K562 (cell line): Measurements from ENCODE around the gene YPEL4. TPM values are rescaled to one million over a fixed set of nuclear protein-coding genes. Genes with fewer than 3 reads are reported as not detected.

Experiments
- ATAC-seq: fragments of 200-7000 bp; cut with Tn5 transposase; 3 replicates; pipeline ENCODE4 v1.9.1; 2020; ENCODE audit warnings: moderate library complexity
- BruUV-seq: library from RNA; stranded (reverse); fragments of 400-500 nt; replicated peaks from 2 replicates; lab custom pipeline; 2021; lab: Mats Ljungman, UMichigan
- CTCF ChIA-PET: fragments of 300-600 bp; formaldehyde crosslinking; extraction: SDS; loops from one replicate; lab custom pipeline; 2021; ENCODE audit warnings: low intra/inter-chr PET ratio; lab: Yijun Ruan, JAX
- POLR2A ChIA-PET: fragments of 300-600, 350-650 bp; sonication (Branson Sonifier 250); formaldehyde crosslinking; extraction: SDS; loops from one replicate; lab custom pipeline; 2021; ENCODE audit warnings: antibody characterized with exemption, inconsistent platforms; lab: Yijun Ruan, JAX
- DNase-seq, 4 experiments: peaks; one replicate each; pipeline versions ENCODE4 v3.0.0 to v3.0.0-alpha.2; 2011 to 2018; ENCODE audit warnings: low spot score in 3 of 4, mixed read lengths in 3 of 4; ENCODE audit errors: extremely low read depth in 1 of 4
- FAIRE-seq: peaks from 2 replicates; lab custom pipeline; 2011; peaks lifted over from hg19 to GRCh38; lab: Jason Lieb, UNC
- H2AFZ ChIP-seq: 2 replicates; pipeline ENCODE4 v1.6.0; 2011; ENCODE audit warnings: low read depth, low read length, control low read depth, inconsistent platforms
- H3K27ac ChIP-seq: fragments of 200-600 bp; 3 replicates; pipeline ENCODE4 v1.8.0; 2011; ENCODE audit warnings: low read depth, mild to moderate bottlenecking, control low read depth, inconsistent platforms, low read length, moderate library complexity, mixed read lengths; ENCODE audit errors: extremely low read depth
- H3K27me3 ChIP-seq, 2 experiments: fragments of 300-600 bp in 1 of 2; 2 replicates in 1 of 2; 3 replicates in 1 of 2; pipeline versions ENCODE4 v1.6.0 to v1.8.0; 2011; ENCODE audit warnings: inconsistent platforms in 2 of 2, low read length in 2 of 2, mild to moderate bottlenecking in 1 of 2, mixed read lengths in 1 of 2, moderate library complexity in 1 of 2; ENCODE audit not compliant: control insufficient read depth in 2 of 2, insufficient read depth in 2 of 2
- H3K36me3 ChIP-seq: fragments of 300-600 bp; 3 replicates; pipeline ENCODE4 v1.8.0; 2011; ENCODE audit warnings: mild to moderate bottlenecking, low read length, inconsistent platforms; ENCODE audit not compliant: control insufficient read depth, insufficient read depth
- H3K4me1 ChIP-seq, 2 experiments: fragments of 200-600 bp in 1 of 2; replicated peaks in 1 of 2; 2 replicates in 1 of 2; 3 replicates in 1 of 2; pipeline versions ENCODE4 v1.5.1 to v1.8.0; 2011; ENCODE audit warnings: inconsistent platforms in 2 of 2, low read length in 2 of 2, mild to moderate bottlenecking in 1 of 2, mixed read lengths in 1 of 2, moderate library complexity in 1 of 2; ENCODE audit not compliant: control insufficient read depth in 2 of 2, insufficient read depth in 2 of 2
- H3K4me2 ChIP-seq: 2 replicates; pipeline ENCODE4 v1.6.1; 2011; ENCODE audit warnings: low read length, control low read depth, inconsistent platforms, mixed read lengths; ENCODE audit not compliant: insufficient read depth
- H3K4me3 ChIP-seq: fragments of 200-600 bp; sonication (generic), shearing (Covaris generic); 2 replicates; pipeline ENCODE4 v1.5.1; 2016; ENCODE audit warnings: control low read depth, inconsistent platforms
- H3K79me2 ChIP-seq: fragments of 200-600 bp; 3 replicates; pipeline ENCODE4 v1.8.0; 2011; ENCODE audit warnings: low read length, inconsistent platforms; ENCODE audit not compliant: control insufficient read depth, insufficient read depth
- H3K9ac ChIP-seq, 2 experiments: 2 replicates each; pipeline versions ENCODE4 v1.6.0 to v1.6.1; 2011; ENCODE audit warnings: low read depth in 2 of 2, low read length in 2 of 2, control low read depth in 1 of 2, inconsistent platforms in 1 of 2, mild to moderate bottlenecking in 1 of 2, mixed read lengths in 1 of 2; ENCODE audit not compliant: insufficient read depth in 1 of 2
- H3K9me1 ChIP-seq: one replicate; pipeline ENCODE4 v1.6.0; 2011; ENCODE audit warnings: inconsistent platforms, mild to moderate bottlenecking, low read length, moderate library complexity; ENCODE audit not compliant: control insufficient read depth, insufficient read depth
- H3K9me3 ChIP-seq: replicated peaks from 2 replicates; pipeline ENCODE4 v1.5.1; 2011; ENCODE audit warnings: low read depth, low read length, inconsistent platforms; ENCODE audit not compliant: control insufficient read depth, insufficient read depth
- H4K20me1 ChIP-seq: replicated peaks from 2 replicates; pipeline ENCODE4 v1.6.1; 2011; ENCODE audit warnings: low read length, inconsistent platforms, mixed read lengths; ENCODE audit not compliant: control insufficient read depth, insufficient read depth
- CEBPG ChIP-seq, 3 experiments: fragments of 200-800 bp in 1 of 3; sonication (Bioruptor generic) in 1 of 3; sonication (generic) in 1 of 3; formaldehyde crosslinking in 1 of 3; IDR thresholded peaks in 2 of 3; conservative IDR thresholded peaks in 1 of 3; 2 replicates each; pipeline versions ENCODE4 v1.6.1 to v1.8.0; 2016 to 2022; ENCODE audit warnings: missing compliant biosample characterization in 2 of 3, missing genetic modification characterization in 2 of 3, mild to moderate bottlenecking in 1 of 3, missing genetic modification reagents in 1 of 3
- EP300 ChIP-seq: IDR thresholded peaks from 2 replicates; pipeline ENCODE4 v1.6.1; 2012; ENCODE audit warnings: low read length, improper control_type of control experiment
- KAT7 ChIP-seq: sonication (generic); formaldehyde crosslinking; IDR thresholded peaks from 2 replicates; pipeline ENCODE4 v1.8.0; 2022; ENCODE audit warnings: missing genetic modification reagents, mild to moderate bottlenecking, borderline replicate concordance
- TAF9B ChIP-seq: fragments of 450-650 bp; IDR thresholded peaks from 2 replicates; pipeline ENCODE4 v1.6.1; 2018; ENCODE audit warnings: mild to moderate bottlenecking; ENCODE audit not compliant: partially characterized antibody
- TEAD4 ChIP-seq, 2 experiments: sonication (generic) in 1 of 2; formaldehyde crosslinking in 1 of 2; IDR thresholded peaks; 2 replicates each; pipeline versions ENCODE4 v1.6.1 to v1.8.0; 2012 to 2022; ENCODE audit warnings: borderline replicate concordance in 1 of 2, inconsistent platforms in 1 of 2, low read length in 1 of 2, mild to moderate bottlenecking in 1 of 2, missing genetic modification reagents in 1 of 2
- TGIF2 ChIP-seq: sonication (generic); formaldehyde crosslinking; IDR thresholded peaks from 2 replicates; pipeline ENCODE4 v1.8.1; 2022; ENCODE audit warnings: mild to moderate bottlenecking, missing genetic modification reagents, moderate library complexity
- WGBS: fragments of 100-300 bp; shearing (Covaris generic); methylation state at CpG from one replicate; pipeline ENCODE4 v1.1.6; 2016; ENCODE audit warnings: low coverage, mixed read lengths; ENCODE audit not compliant: insufficient coverage; ENCODE audit errors: missing lambda C conversion rate; 5-methylcytosine and 5-hydroxymethylcytosine counted together
- in situ Hi-C: fragments of 300-500 bp; cut with MboI; formaldehyde crosslinking; loops from 4 replicates; pipeline ENCODE4 v1.15.0; 2018; ENCODE audit warnings: inconsistent platforms, mixed read lengths
- intact Hi-C: fragments of 100-400 bp; cut with micrococcal nuclease; formaldehyde crosslinking; loops from 2 replicates; pipeline ENCODE4 v1.14.2; 2022
- polyA plus RNA-seq, 8 experiments: library from polyadenylated mRNA; depleted of rRNA in 4 of 8; stranded (reverse) in 5 of 8; unstranded in 3 of 8; fragments of >200 nt; fragmentation: Nextera tagmentation in 2 of 8; fragmentation: Illumina TruSeq in 1 of 8; extraction: Ambion mirVana in 2 of 8; extraction: Trizol in 1 of 8; gene quantifications; 2 replicates each; pipeline versions ENCODE4 v1.2.1 to v1.2.3, GENCODE V29; 2011 to 2014; ENCODE audit warnings: inconsistent platforms in 1 of 8, missing spikeins in 1 of 8
- total RNA-seq, 7 experiments: library from RNA; depleted of rRNA in 6 of 7; stranded (reverse); fragments of >200 nt in 6 of 7; fragmentation: Illumina TruSeq in 2 of 7; extraction: Trizol in 2 of 7; gene quantifications; 2 replicates each; pipeline versions ENCODE4 v1.2.1 to v1.2.3, GENCODE V29; 2011 to 2021; ENCODE audit warnings: low replicate concordance in 1 of 7
- TF ChIP-seq, protein P1 (sequence below): fragments of 450-650 bp; IDR thresholded peaks from 2 replicates; pipeline ENCODE4 v1.6.1; 2016; ENCODE audit warnings: borderline replicate concordance

YPEL4 gene
- total and polyA plus RNA-seq, 9 of the 15 experiments (the other 6 are each of a cell fraction or from before 2014, with no cell fraction given), result 0.07 to 1.4 (median 0.40) TPM; not detected in 2

- 26% methylated on average over 2 of the region's 2 CpGs for WGBS
Measured at GRCh38 chr11:57599381-57599780, 50.3 kb downstream of the YPEL4 start.

More at GRCh38 chr11:57599381-57599780, 50.3 kb downstream of the YPEL4 start:
- POLR2A ChIA-PET, result interaction anchor here (1.0 kb wide), 1 partner anchor 15 kb away, joined by 3 read pairs; no protein-coding TSS in a partner anchor
- Histone ChIP-seq H3K27me3 (peaks cover 31 to 34% of the 10 kb centered on the region in 2 experiments; a peak in 4 of 5 replicates), H3K4me1 (peaks cover 0 to 6% of the 10 kb centered on the region in 2 experiments; a peak in 2 of 5 replicates), H3K9me3 (no peaks in the 10 kb centered on the region), H3K9me1 (no peaks in the 10 kb centered on the region), H3K9ac (no peak overlapping the region), H4K20me1 (no peaks in the 10 kb centered on the region), H3K36me3 (no peaks in the 10 kb centered on the region), H2AFZ (no peak overlapping the region), H3K79me2 (no peaks in the 10 kb centered on the region), H3K27ac (no peak overlapping the region), H3K4me3 (no peak overlapping the region), H3K4me2 (no peak overlapping the region)
- in situ Hi-C loops (no loop called here), intact Hi-C loops (no loop called here)
- no peak for FAIRE-seq
- no TSS peak for BruUV-seq
- no peak for DNase-seq
- CTCF ChIA-PET, result no interaction called here
- TF ChIP-seq EP300 (no peak), TEAD4 (IDR thresholded peaks at IDR 0.05; ENCODE audit: low read length) (no peak), TEAD4 (CRISPR knock-in tag; IDR thresholded peaks at IDR 0.05; ENCODE audit: borderline replicate concordance) (no peak), KAT7 (CRISPR knock-in tag) (no peak), TAF9B (no peak), CEBPG (CRISPR knock-in tag; IDR thresholded peaks at IDR 0.05) (no peak), CEBPG (tag; conservative IDR thresholded peaks at IDR 0.05 in 1 of 2, IDR thresholded peaks at IDR 0.05 in 1 of 2) (peak in 1 of 2 experiments; percentile 53; a peak in 1 of 4 replicates), TGIF2 (CRISPR knock-in tag) (no peak)
- TF ChIP-seq, protein P1, sequence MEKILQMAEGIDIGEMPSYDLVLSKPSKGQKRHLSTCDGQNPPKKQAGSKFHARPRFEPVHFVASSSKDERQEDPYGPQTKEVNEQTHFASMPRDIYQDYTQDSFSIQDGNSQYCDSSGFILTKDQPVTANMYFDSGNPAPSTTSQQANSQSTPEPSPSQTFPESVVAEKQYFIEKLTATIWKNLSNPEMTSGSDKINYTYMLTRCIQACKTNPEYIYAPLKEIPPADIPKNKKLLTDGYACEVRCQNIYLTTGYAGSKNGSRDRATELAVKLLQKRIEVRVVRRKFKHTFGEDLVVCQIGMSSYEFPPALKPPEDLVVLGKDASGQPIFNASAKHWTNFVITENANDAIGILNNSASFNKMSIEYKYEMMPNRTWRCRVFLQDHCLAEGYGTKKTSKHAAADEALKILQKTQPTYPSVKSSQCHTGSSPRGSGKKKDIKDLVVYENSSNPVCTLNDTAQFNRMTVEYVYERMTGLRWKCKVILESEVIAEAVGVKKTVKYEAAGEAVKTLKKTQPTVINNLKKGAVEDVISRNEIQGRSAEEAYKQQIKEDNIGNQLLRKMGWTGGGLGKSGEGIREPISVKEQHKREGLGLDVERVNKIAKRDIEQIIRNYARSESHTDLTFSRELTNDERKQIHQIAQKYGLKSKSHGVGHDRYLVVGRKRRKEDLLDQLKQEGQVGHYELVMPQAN, result no peak
- no peak for ATAC-seq
